Activated effector memory CD4-positive, alpha-beta T cell treated with anti-CD3 and anti-CD28 coated beads, Interleukin-2, amount 50 U/mL, for 16 hours (primary cell): ENCODE data around the gene KCTD17.

Source experiments
- DNase-seq: peaks from one replicate; pipeline ENCODE4 v3.0.0-alpha.2; 2020

Gene KCTD17, protein sequence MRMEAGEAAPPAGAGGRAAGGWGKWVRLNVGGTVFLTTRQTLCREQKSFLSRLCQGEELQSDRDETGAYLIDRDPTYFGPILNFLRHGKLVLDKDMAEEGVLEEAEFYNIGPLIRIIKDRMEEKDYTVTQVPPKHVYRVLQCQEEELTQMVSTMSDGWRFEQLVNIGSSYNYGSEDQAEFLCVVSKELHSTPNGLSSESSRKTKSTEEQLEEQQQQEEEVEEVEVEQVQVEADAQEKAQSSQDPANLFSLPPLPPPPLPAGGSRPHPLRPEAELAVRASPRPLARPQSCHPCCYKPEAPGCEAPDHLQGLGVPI

GRCh38 chr22:37051391-37052385, at the start of gene KCTD17:
TSS of gene KCTD17 (plus strand) at chr22:37051742. CDS start at chr22:37051761, 19 bp downstream.
- DNase-seq: peak; percentile 92

DNA sequence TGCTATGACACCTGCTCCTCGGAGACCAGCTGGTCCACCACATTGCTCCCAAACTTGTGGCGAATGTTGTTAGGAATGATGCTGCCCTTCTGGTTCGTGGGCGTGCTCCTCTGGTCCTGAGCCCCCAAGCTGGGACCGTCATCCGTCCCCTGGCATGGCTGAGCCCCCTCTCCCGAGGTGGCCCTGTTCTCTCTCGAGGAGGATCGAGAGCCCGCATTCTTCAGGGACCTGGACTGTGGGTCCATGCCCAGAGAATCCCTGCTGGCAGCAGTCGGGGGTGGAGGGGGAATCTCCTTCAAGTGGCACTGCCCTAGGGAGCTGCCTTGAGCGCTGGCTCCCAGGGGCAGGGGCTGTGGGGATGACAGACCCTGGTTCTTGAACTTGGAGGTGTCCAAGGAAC, 49.7 kb upstream of the KCTD17 start:
- no peak for DNase-seq

GRCh38 chr22:37002633-37003032, 48.9 kb upstream of the KCTD17 start:
- no peak for DNase-seq

DNA sequence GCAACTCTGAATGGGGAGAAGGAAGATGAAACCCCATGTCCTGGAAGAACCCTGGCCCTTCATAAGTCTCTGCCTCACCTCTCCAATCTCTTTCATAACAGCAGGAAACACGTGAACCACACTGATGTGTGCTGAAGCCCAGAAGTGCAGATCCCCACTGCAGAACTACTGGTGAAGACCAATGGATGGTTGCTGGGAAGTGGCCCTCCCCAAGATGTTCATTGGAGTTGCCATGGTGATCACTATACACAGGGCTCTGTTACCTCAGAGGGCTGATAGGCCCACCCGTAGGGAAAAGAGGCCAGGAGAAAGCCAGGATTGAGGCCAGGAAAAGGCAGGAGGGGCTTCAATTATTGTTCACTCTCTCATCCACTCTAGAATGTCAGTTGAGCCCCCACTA, 43.9 kb upstream of the KCTD17 start:
- no peak for DNase-seq

GRCh38 chr22:37008365-37008764, 43.2 kb upstream of the KCTD17 start:
- DNase-seq: no peak

DNA sequence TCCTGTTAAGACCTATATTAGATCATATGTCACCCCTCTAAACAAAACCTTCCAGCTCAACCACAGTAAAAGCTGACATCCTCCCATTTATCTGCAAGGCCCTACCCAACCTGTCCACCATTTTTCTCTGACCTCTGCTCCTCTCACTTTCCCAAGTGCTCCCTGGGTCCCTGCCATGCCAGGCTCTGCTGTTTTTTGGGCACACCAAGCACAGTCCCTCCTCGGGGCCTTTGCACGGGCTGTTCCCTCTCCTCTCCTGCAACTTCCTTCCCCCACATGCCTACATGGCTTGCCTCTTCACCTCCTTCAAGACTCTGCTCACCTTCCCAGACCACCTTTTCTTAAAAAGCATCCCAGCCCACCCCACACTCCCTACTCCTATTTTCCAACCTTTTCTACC, 42.1 kb upstream of the KCTD17 start:
- DNase-seq: no peak

DNA sequence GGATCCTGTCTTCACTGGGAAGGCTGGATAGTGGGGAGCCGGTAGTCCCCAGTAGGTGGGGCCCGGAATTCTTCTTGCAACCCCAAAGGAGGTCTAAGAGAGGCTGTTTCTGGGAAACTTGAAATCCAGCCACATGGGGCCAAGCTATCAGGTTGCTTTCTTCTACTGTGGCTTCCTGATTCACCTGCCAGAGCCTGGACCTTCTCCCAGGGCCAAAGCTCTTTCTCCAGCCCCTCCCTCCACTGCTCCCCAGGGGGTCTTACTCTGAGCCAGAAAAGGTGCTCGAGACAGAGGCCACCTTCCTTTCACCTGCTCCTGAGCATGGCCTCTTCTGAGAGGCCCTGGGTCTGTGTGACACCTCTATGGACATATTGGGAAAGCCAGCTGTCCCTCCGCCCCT, 41.4 kb upstream of the KCTD17 start:
- DNase-seq: no peak

GRCh38 chr22:37010976-37011375, 40.6 kb upstream of the KCTD17 start:
- DNase-seq: no peak

GRCh38 chr22:37011472-37011871, 40.1 kb upstream of the KCTD17 start:
- no peak for DNase-seq

DNA sequence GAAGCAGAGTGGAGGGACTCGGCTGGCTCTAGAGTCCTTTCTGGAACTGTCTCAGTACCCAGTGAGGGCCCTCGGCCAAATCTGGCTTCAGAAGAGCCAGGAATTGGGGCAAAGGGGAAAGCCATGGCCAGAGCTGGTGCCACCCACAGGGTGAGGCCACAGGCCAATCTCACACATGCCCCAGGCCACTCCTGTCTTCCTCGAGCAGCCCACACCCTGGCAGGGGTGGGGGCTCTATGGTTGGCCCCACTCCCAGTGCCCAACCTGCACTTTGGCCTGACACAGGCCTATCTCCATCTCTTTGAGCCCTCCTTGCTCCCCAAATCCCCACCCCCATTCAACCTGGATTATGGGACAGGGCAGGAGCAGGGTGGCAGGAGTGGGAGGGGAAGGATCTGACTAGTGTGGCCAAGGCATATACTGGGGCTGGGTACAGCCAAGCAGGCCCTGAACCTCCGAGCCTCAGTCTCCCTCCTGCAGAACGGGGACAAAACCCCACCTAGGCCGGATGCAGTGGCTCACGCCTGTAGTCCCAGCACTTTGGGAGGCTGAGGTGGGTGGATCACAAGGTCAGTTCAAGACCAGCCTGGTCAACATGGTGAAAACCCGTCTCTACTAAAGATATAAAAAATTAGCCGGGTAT, 39.2 kb upstream of the KCTD17 start:
- no peak for DNase-seq

GRCh38 chr22:37012956-37013355, 38.6 kb upstream of the KCTD17 start:
- DNase-seq: no peak

GRCh38 chr22:37014415-37014806, 37.1 kb upstream of the KCTD17 start:
- no peak for DNase-seq

DNA sequence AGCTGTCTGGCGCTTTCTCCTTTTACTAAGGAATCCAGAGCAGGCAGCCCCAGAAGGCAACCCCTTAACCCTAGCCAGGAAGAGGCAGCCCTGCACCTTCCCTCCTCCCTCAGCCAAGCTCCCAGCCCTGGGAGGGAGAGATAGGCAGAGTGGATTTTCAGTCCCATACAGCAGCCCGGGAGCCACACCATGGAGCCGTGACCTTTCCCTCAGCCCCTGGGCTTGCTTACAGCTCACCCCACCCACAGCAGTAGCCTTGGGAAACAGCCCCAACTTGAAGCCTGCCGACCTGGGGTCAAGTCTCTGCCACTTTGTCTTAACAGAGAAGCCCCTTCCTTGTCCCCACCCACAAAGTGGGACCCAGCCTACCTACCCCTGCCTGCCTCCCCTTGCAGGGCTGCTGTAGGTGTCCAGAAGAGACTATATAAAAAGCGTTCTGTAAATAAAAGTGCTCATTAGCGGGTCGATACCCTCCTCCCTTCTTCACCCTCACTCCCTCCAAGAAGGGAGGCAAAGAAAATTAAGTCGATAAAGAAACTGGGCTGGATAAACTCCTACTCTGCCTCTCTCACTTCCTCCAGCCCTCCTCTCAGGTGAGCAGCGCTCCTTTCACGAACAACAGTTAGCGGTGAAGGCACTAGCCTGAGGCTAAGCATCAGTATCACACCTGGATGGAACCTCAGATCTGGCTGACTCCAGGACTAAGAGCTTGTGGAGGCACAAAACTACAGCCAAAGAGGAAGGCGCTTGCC, 36.5 kb upstream of the KCTD17 start:
- DNase-seq: no peak

- DNase-seq: no peak
Measured at GRCh38 chr22:37015587-37015878, 36.0 kb upstream of the KCTD17 start.

GRCh38 chr22:37016134-37016910, 35.2 kb upstream of the KCTD17 start:
- DNase-seq: no peak

DNA sequence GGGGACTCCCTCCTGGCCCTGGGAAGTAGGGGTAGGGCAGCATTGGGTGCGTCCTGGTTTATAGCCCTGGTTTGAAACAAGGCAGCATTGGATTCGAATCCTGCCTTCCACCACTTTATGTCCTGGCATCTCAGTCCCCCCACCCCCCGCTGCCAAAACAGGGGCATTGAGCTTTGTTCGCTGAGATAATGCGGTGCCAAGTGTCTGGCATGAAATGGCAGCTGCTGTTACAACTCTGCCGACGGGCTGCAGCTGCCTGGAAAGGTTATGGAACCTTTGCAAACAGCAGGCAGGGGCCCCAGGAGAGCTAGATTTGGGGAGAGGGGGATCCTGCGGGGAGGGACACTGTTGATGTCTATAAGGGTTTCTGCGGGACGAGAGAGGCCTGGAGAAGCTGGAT, 34.2 kb upstream of the KCTD17 start:
- DNase-seq: no peak

DNA sequence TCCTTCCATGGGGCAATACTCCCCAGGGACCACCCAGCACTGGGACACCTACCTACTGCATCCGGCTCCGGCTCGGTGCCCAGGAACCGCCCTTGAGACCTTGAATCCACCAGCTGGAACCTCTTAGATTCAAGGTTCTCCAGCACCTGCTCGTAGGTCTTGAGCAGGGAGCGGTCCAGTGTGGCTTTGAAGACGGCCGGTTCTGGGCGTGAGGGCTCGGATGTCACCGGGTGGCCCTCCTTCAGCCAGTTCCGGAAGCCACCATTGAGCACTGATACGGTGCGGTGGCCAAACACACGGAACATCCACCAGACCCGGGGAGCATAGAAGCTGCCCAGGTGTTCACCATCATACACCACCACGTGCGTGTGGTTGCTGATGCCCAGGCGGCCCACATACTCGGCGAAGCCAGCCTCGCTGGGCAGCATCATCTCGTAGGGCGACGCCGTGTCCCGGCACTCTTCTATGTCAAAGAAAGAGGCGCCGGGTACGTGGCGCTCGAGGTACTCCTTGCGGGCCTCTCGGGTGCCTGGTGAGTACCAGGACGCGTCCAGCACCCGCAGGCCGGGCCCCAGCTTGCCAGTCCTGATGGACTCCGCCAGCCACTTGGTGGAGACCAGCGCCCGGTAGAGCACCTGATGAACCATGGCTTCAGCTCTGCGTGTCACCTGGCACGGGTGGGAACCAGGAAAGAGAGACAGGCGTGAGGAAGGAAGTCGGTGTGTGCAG, 33.3 kb upstream of the KCTD17 start:
- no peak for DNase-seq

GRCh38 chr22:37018815-37019308, 32.7 kb upstream of the KCTD17 start:
- DNase-seq: no peak

DNA sequence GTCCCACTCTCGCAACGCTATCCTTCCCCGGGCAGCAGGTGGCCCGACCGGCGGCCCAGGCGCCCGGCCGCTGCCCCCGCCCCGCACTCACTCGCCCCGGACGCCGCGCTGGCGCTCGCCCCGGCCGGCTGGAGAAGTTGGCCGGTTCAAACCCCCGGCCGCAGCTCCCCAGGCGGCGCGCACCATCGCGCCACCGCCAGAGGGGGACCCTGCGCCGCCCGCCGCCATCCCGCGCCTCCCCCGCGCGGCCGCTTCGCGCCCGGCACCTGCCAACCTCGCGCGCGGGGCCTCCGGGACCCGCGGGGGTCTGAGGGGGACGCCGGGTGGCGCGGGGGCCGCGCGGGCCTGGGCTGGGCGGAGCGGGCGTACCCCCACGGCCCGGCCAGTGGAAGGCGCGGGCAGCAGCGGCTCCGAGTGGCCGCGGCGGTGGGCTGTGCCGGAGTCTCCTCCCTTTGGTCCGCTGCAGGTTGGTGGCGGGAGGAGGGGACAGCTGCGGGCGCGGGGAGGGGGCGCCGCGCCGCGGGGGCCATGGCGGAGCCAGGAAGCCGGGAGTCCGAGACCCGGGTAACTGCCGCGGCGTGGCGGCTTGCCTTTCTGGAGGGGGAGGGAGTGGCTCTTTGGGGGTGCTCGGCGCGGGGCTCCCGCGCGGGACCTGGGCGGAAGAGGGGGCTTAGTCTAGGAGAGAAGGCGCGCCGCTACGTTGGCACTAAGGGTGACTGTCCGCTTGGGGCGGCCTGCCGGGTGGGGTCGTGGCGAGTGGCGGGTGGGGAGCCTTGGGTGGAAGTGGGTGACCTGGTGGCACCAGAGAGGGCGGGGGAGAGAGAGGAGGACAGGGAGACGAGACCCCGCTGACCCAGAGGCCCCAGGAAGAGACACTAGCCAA, 32.0 kb upstream of the KCTD17 start, which contains the start of the genes MPST and TST:
Gene MPST, plus strand, starts transcription at position 434 of the 883 bp plus-strand sequence. Its CDS starts 95 bp downstream, at position 529.
Gene TST, minus strand, starts transcription at position 139 of the 883 bp plus-strand sequence. CDS start 715 bp downstream, outside the sequence.
- DNase-seq: peak; percentile 79

GRCh38 chr22:37020192-37020479, 31.4 kb upstream of the KCTD17 start:
- DNase-seq: no peak
